GM19043 (cell line): ENCODE data around the gene VSNL1.
A peak's percentile ranks its signal among the peaks of the same experiment; 100 is the strongest.

Experiments
- ATAC-seq: cut with Tn5 transposase; IDR thresholded peaks from one replicate; pipeline ENCODE4 v1.9.1; 2021; ENCODE audit warnings: low read depth; ENCODE audit not compliant: unreplicated experiment

Gene VSNL1

GRCh38 chr2:17607379-17607778 lies 66.9 kb downstream of the VSNL1 start:
- ATAC-seq = no peak

GRCh38 chr2:17608251-17608650 lies 67.8 kb downstream of the VSNL1 start:
- ATAC-seq = no peak

- ATAC-seq = no peak
These were observed 70.0 kb downstream of the VSNL1 start for GRCh38 chr2:17610521-17610920.

- ATAC-seq = no peak
These were observed 70.5 kb downstream of the VSNL1 start for GRCh38 chr2:17611036-17611435.

- ATAC-seq = no peak
These were observed 73.9 kb downstream of the VSNL1 start for GRCh38 chr2:17614174-17614930.

GRCh38 chr2:17615147-17615546 lies 74.7 kb downstream of the VSNL1 start:
- ATAC-seq = no peak

GRCh38 chr2:17615728-17616351 lies 75.3 kb downstream of the VSNL1 start:
- no peak for ATAC-seq

GRCh38 chr2:17616405-17616804 lies 75.9 kb downstream of the VSNL1 start:
- ATAC-seq = no peak

- ATAC-seq = no peak
These were observed 77.0 kb downstream of the VSNL1 start for GRCh38 chr2:17617516-17617915.

- no peak for ATAC-seq
These were observed 77.5 kb downstream of the VSNL1 start for GRCh38 chr2:17617955-17618354.

- ATAC-seq = no peak
These were observed 79.8 kb downstream of the VSNL1 start for GRCh38 chr2:17620280-17620679.

- no peak for ATAC-seq
These were observed 80.3 kb downstream of the VSNL1 start for GRCh38 chr2:17620841-17621240.

- ATAC-seq = no peak
These were observed 81.3 kb downstream of the VSNL1 start for GRCh38 chr2:17621781-17622180.

GRCh38 chr2:17625446-17625845 lies 85.0 kb downstream of the VSNL1 start:
- no peak for ATAC-seq

- ATAC-seq = no peak
These were observed 86.5 kb downstream of the VSNL1 start for GRCh38 chr2:17626986-17627385.

- ATAC-seq = no peak
These were observed 86.9 kb downstream of the VSNL1 start for GRCh38 chr2:17627434-17627833.

GRCh38 chr2:17628349-17629261 lies 88.1 kb downstream of the VSNL1 start:
- peak; percentile 48 for ATAC-seq

GRCh38 chr2:17630089-17630488 lies 89.6 kb downstream of the VSNL1 start:
- no peak for ATAC-seq

- no peak for ATAC-seq
These were observed 94.5 kb downstream of the VSNL1 start for GRCh38 chr2:17634997-17635396.

- ATAC-seq = no peak
These were observed 95.8 kb downstream of the VSNL1 start for GRCh38 chr2:17636257-17636656.
